ENCODE measurements around the gene TIMM23.
"Not testable (repeated sequence)": the region's sequence is repeated elsewhere in the genome, so short reads cannot be mapped to it uniquely, and the experiment has no call there.

TIMM23 gene

GRCh38 chr10:45972106-45972812, at the start of gene TIMM23:
Gene TIMM23, plus strand, starts transcription at chr10:45972489. Its CDS starts 136 bp downstream, at chr10:45972625.
- DNase-seq: peak; percentile 87

GRCh38 chr10:45926790-45927189, 45.5 kb upstream of the TIMM23 start:
- DNase-seq: not testable (repeated sequence)

- not testable (repeated sequence) for DNase-seq
Measured at GRCh38 chr10:45931305-45931704, 41.0 kb upstream of the TIMM23 start.

- not testable (repeated sequence) for DNase-seq
Measured at GRCh38 chr10:45934788-45935187, 37.5 kb upstream of the TIMM23 start.

GRCh38 chr10:45939176-45939697, 33.1 kb upstream of the TIMM23 start:
- DNase-seq: not testable (repeated sequence)

GRCh38 chr10:45941196-45941595, 31.1 kb upstream of the TIMM23 start:
- DNase-seq: not testable (repeated sequence)

GRCh38 chr10:45945476-45945875, 26.8 kb upstream of the TIMM23 start:
- DNase-seq: not testable (repeated sequence)

GRCh38 chr10:45947363-45947762, 24.9 kb upstream of the TIMM23 start:
- not testable (repeated sequence) for DNase-seq

GRCh38 chr10:45948801-45949200, 23.5 kb upstream of the TIMM23 start:
- not testable (repeated sequence) for DNase-seq

GRCh38 chr10:45954367-45954766, 17.9 kb upstream of the TIMM23 start:
- not testable (repeated sequence) for DNase-seq

GRCh38 chr10:45956634-45957033, 15.7 kb upstream of the TIMM23 start:
- not testable (repeated sequence) for DNase-seq

- not testable (repeated sequence) for DNase-seq
Measured at GRCh38 chr10:45957928-45958327, 14.4 kb upstream of the TIMM23 start.

- DNase-seq: not testable (repeated sequence)
Measured at GRCh38 chr10:45962686-45963452, 9.4 kb upstream of the TIMM23 start.

GRCh38 chr10:45971019-45971418, 1.3 kb upstream of the TIMM23 start:
- DNase-seq: not testable (repeated sequence)

- DNase-seq: peak; percentile 4
Measured at GRCh38 chr10:45971742-45972105, 565 bp upstream of the TIMM23 start.

GRCh38 chr10:45972813-45973169, 502 bp downstream of the TIMM23 start:
- DNase-seq: not testable (repeated sequence)

GRCh38 chr10:45974041-45974440, 1.8 kb downstream of the TIMM23 start:
- not testable (repeated sequence) for DNase-seq

- not testable (repeated sequence) for DNase-seq
Measured at GRCh38 chr10:45978554-45978953, 6.3 kb downstream of the TIMM23 start.

GRCh38 chr10:45981367-45981766, 9.1 kb downstream of the TIMM23 start:
- DNase-seq: not testable (repeated sequence)

GRCh38 chr10:45983538-45984186, 11.4 kb downstream of the TIMM23 start:
- peak; percentile 27 for DNase-seq

GRCh38 chr10:45984473-45984872, 12.2 kb downstream of the TIMM23 start:
- DNase-seq: not testable (repeated sequence)

- not testable (repeated sequence) for DNase-seq
Measured at GRCh38 chr10:45985590-45985989, 13.3 kb downstream of the TIMM23 start.

GRCh38 chr10:45997557-45997956, 25.3 kb downstream of the TIMM23 start:
- no peak for DNase-seq
